CD1c-positive myeloid dendritic cell (primary cell): ENCODE measurements around the gene PTPRR.

Source experiments
- DNase-seq: peaks from one replicate; pipeline ENCODE4 v3.0.0-alpha.2; 2016; ENCODE audit errors: extremely low spot score

PTPRR gene

GRCh38 chr12:70796989-70797388 is 123.5 kb downstream of the PTPRR start:
- DNase-seq: no peak

DNA sequence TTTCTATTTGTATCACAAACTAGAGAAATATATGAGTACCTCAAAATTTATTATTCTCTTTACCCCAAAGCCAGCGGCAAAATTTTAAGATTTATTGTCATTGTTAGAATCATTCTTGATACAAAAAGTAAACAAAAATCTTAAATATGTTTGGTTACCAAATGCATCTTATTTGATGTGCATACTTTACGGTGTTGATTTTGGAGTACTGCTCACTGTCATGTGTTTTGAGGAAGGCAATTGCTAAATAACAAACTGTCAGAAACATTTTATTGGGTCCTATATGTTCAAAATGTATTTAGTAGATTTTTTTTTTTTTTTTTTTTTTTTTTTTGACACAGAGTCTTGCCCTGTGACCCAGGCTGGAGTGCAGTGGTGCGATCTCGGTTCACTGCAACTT is 124.9 kb downstream of the PTPRR start:
- no peak for DNase-seq

- DNase-seq: no peak
These were observed 126.4 kb downstream of the PTPRR start for GRCh38 chr12:70794131-70794530.

DNA sequence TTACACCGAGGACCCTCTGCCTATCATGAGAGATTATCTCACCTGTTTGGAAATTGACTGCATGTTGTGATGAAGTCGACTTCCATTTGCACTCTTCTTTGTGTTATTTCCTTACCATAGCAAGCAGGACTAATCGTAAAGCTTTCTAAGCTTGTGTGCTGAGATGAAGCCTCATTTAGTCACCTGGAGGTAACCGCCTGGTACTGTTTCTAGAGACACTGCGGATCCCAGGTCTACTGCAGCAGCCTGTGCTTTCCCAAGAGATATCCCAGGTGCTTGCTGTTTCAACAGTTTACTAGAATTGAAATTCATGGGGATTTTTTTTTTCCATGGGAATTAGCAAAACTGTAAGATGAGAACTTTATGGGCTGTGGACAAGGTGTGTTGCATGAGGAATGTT is 131.8 kb downstream of the PTPRR start:
- DNase-seq: no peak

GRCh38 chr12:70787612-70788011 is 132.9 kb downstream of the PTPRR start:
- no peak for DNase-seq

- no peak for DNase-seq
These were observed 134.6 kb downstream of the PTPRR start for GRCh38 chr12:70785896-70786295.

DNA sequence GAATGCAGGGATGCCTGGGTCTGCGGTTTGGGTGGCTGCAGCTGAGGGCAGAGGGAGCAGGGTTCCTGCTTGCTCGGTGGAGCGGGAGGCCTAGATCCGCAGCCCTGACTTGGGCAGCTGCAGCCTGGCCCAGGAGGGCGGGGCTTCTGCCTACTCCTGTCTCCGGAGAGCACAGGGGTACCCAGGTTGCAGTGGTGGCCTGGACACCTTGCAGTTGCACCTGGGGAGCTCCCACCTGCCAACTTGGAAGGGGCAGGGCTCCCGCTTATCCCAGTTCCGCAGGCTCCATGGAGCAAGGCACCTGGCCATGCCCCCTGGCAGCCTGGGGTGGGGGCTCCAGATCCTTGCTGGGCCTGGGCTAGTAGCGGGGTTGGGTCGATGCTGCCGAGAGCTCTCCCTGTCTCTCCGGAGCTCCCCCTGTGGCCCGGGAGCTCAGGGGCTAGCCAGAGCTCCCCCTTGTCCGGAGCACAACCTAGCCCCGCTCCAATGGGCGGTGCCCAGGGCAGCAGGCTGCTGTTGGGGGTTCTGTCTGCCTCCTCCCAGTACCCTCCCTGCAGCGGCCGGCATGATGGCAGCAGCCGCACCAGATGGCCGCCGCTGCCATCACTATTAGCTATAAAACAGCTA is 136.4 kb downstream of the PTPRR start:
- no peak for DNase-seq

GRCh38 chr12:70783455-70783854 is 137.1 kb downstream of the PTPRR start:
- no peak for DNase-seq

- DNase-seq: no peak
These were observed 141.3 kb downstream of the PTPRR start for GRCh38 chr12:70779250-70779649.

DNA sequence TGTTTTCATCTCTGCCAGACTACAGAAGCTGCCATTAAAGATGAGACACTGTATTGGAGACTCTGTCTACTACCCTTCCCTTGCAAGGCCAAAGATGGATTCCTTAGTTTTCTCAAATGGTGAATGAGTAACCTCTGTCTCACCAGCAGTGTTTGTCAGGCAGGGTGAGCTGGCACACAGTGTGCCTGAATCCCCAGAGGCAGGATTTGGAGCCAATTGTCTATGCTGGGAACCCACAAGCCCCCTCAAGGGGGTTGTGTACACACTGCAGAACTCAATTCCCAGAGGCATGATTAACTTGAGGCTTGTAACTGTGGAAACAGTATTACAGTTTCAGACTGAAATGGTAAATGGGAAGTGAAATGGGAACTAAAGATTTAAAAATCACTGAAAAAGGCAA is 146.5 kb downstream of the PTPRR start:
- DNase-seq: no peak

DNA sequence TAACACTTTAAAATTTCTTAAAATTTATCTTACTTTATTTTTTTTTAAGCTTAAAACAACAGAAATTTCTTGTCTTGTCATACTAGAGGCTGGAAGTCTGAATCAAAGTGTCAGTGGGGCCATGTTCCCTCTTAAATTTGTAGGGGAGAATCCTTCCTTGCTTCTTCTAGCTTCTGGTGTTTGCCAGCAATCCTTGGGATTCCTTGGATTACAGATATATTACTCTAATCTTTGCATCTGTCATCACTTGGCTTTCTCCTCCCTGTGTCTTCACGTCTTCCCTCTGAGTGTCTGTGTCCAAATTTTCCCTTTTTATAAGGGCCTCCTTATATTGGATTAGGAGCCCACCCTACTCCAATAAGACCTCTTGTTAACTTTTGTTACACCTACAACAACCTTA is 147.7 kb downstream of the PTPRR start:
- no peak for DNase-seq

DNA sequence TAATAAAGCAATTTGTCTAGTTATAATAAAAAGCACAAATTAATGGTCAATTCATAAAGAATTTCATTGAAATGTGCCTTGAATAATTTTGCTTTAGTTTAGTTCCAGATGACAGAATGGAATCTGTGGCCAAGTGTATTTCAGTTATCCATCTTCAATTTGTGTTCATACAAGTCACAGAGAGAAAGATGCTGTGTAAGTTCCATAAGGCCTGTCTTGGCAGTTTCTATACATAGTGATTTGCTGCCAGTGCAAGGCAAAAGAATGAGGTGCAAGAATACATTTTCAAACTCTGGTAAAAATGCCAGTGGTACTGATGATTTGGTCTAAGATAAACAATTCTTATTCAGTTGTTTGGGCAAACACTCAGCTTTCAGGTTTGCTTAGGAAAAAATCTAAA is 149.0 kb downstream of the PTPRR start:
- no peak for DNase-seq

DNA sequence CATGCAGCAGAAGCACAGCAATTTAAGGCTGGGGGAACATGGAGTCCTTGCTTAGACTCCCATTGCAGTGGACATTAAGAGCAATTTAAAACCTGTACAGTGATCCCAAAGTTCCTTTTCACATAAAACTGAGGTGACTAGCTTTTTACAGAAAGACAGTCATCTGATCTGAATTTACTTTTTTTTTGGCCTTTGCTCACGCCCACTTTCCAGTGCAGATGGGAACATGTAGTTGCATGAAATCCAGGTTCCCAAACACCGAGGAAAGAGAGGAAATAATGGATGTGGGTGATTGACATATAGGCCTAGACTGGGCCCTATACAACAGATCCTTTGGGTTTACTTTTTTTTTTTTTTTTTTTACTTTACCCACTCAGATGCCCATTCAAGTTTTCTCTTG is 156.9 kb downstream of the PTPRR start:
- DNase-seq: no peak

- no peak for DNase-seq
These were observed 158.5 kb downstream of the PTPRR start for GRCh38 chr12:70762000-70762399.

DNA sequence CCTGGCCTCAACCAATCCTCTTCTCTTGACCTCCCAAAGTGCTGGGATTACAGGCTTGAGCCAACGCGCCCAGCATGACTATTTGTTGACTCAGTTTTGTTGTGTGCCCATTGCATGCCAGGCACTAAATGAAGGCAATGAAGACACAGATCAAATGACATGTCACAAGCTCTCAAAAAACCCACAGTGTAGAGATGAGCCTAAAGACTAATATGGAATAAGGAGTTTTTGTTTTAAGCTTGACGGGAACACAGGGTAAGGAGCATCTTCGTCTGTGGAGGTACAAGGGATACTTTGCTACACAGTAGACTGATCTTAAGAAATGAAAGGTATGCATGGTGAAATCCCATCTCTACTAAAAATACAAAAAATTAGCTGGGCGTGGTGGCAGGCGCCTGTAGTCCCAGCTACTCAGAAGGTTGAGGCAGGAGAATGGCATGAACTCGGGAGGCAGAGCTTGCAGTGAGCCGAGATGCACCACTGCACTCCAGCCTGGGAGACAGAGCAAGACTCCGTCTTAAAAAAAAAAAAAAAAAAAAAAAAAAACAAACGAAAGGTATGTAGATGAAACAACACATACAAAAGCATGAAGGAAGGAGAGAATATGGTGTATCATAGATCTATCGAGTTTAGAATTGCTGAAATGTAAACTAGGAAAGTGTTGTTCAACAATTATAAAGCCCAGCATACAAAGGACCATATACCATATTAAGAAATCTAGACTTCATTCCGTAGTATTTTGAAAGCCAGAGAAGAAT is 161.2 kb downstream of the PTPRR start:
- no peak for DNase-seq

- DNase-seq: no peak
These were observed 162.1 kb downstream of the PTPRR start for GRCh38 chr12:70758494-70758845.

GRCh38 chr12:70757830-70758493 is 162.6 kb downstream of the PTPRR start:
- DNase-seq: no peak

GRCh38 chr12:70756791-70757190 is 163.7 kb downstream of the PTPRR start:
- DNase-seq: no peak

- DNase-seq: no peak
These were observed 164.4 kb downstream of the PTPRR start for GRCh38 chr12:70756118-70756517.

- DNase-seq: no peak
These were observed 166.2 kb downstream of the PTPRR start for GRCh38 chr12:70754330-70754741.

- DNase-seq: no peak
These were observed 168.2 kb downstream of the PTPRR start for GRCh38 chr12:70752327-70752726.

GRCh38 chr12:70749931-70750330 is 170.6 kb downstream of the PTPRR start:
- DNase-seq: no peak

DNA sequence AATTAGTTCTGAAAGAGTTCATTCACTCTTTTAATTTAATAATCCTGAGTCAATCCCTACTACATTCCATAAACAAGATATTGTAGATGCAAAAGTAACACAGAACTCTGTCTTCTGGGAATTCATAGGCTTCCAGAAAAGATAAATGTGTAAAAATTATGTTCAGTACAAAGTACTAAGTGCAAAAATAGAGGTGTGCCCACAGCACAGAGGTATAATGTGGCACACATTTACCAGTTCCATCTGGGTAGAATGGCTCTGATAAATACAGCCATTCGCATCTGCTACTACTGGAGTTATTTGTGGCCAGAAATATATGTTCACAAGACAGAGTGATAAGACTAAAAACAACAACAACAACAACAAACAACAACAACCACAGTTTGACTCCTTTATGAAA is 171.7 kb downstream of the PTPRR start:
- no peak for DNase-seq
